Peyer's patch (tissue), 4 donors: Measurements from ENCODE around the gene SHISA9. TPM values are rescaled to one million over a fixed set of nuclear protein-coding genes. Genes with fewer than 3 reads are reported as not detected.

Experiments used
- DNase-seq, 3 donors: peaks; one replicate each; pipeline ENCODE4 v3.0.0-alpha.2; 2017 to 2019
- H3K27ac ChIP-seq, 4 donors: fragments of 200-600 bp; sonication (generic); one replicate each; pipeline ENCODE4 v1.5.1; 2016 to 2019
- H3K27me3 ChIP-seq, 2 donors: fragments of 200-600 bp; sonication (generic); one replicate each; pipeline ENCODE4 v1.5.1; 2019
- H3K36me3 ChIP-seq, 3 donors: fragments of 200-600 bp; sonication (generic); one replicate each; pipeline ENCODE4 v1.5.1; 2016 to 2019
- H3K4me1 ChIP-seq, 4 donors: fragments of 200-600 bp; sonication (generic); one replicate each; pipeline ENCODE4 v1.5.1; 2016 to 2019
- H3K4me3 ChIP-seq, 4 donors: fragments of 200-600 bp; sonication (generic); 1 replicate in 3 of 4; 2 replicates in 1 of 4; pipeline ENCODE4 v1.5.1; 2016 to 2019; ENCODE audit warnings: mild to moderate bottlenecking in 1 of 4
- H3K9me3 ChIP-seq, 4 donors: fragments of 200-600 bp; sonication (generic); one replicate each; pipeline ENCODE4 v1.5.1; 2016 to 2019; ENCODE audit warnings: mild to moderate bottlenecking in 1 of 4
- CTCF ChIP-seq, 6 experiments: fragments of 450-650 bp in 4 of 6; fragments of 200-600 bp in 2 of 6; sonication (generic) in 1 of 6; IDR thresholded peaks; one replicate each; pipeline ENCODE4 v1.5.1; 2017 to 2019; ENCODE audit warnings: antibody characterized with exemption in 6 of 6, mild to moderate bottlenecking in 3 of 6, moderate library complexity in 1 of 6
- POLR2A ChIP-seq, 2 donors: fragments of 450-650 bp; IDR thresholded peaks; one replicate each; pipeline ENCODE4 v1.5.1; 2017; ENCODE audit warnings: antibody characterized with exemption in 2 of 2, mild to moderate bottlenecking in 2 of 2, moderate library complexity in 2 of 2
- total RNA-seq, 4 donors: library from RNA; depleted of rRNA; stranded (reverse); fragments of >200 nt; gene quantifications; one replicate each; pipeline ENCODE4 v1.1.0, GENCODE V29; 2016

SHISA9 gene
- total RNA-seq, 4 donors from 2014 or later: 0.66 TPM; not detected in 3

GRCh38 chr16:13143551-13143950 lies 242.2 kb downstream of the SHISA9 start:
- TF ChIP-seq CTCF (IDR thresholded peaks at IDR 0.05): no peak
- TF ChIP-seq POLR2A (IDR thresholded peaks at IDR 0.05): no peak
- no peak for DNase-seq
- no peaks in the 10 kb centered on the region for H3K27me3 ChIP-seq
- H3K4me3 ChIP-seq: no peak overlapping the region
- no peaks in the 10 kb centered on the region for H3K36me3 ChIP-seq
- H3K27ac ChIP-seq: no peak overlapping the region
- H3K9me3 ChIP-seq: no peaks in the 10 kb centered on the region
- no peaks in the 10 kb centered on the region for H3K4me1 ChIP-seq

- H3K27me3 ChIP-seq: no peaks in the 10 kb centered on the region
These were observed 245.4 kb downstream of the SHISA9 start for GRCh38 chr16:13146829-13147228.

GRCh38 chr16:13148294-13148693 lies 246.9 kb downstream of the SHISA9 start:
- Histone ChIP-seq H3K27me3 (no peaks in the 10 kb centered on the region), H3K4me1 (no peaks in the 10 kb centered on the region), H3K27ac (no peak overlapping the region), H3K9me3 (peaks cover 0 to 4% (median 0%) of the 10 kb centered on the region in 4 donors), H3K4me3 (no peak overlapping the region), H3K36me3 (no peaks in the 10 kb centered on the region)
- DNase-seq: no peak
- TF ChIP-seq POLR2A (IDR thresholded peaks at IDR 0.05) (no peak), CTCF (IDR thresholded peaks at IDR 0.05) (no peak)

More at GRCh38 chr16:13146829-13147228, 245.4 kb downstream of the SHISA9 start:
- Histone ChIP-seq H3K27ac (no peak overlapping the region), H3K4me1 (no peaks in the 10 kb centered on the region), H3K9me3 (peaks cover 0 to 4% (median 0%) of the 10 kb centered on the region in 4 donors), H3K36me3 (no peaks in the 10 kb centered on the region), H3K4me3 (no peak overlapping the region)
- TF ChIP-seq CTCF (IDR thresholded peaks at IDR 0.05): no peak
- TF ChIP-seq POLR2A (IDR thresholded peaks at IDR 0.05): no peak
- DNase-seq: no peak

- no peaks in the 10 kb centered on the region for H3K4me1 ChIP-seq
These were observed 247.4 kb downstream of the SHISA9 start for GRCh38 chr16:13148836-13149235.

GRCh38 chr16:13150181-13150885 lies 248.9 kb downstream of the SHISA9 start:
- no peaks in the 10 kb centered on the region for H3K36me3 ChIP-seq
- no peak for TF ChIP-seq POLR2A (IDR thresholded peaks at IDR 0.05)
- TF ChIP-seq CTCF (IDR thresholded peaks at IDR 0.05): no peak
- H3K27me3 ChIP-seq: no peaks in the 10 kb centered on the region
- H3K9me3 ChIP-seq: peaks cover 0 to 4% (median 0%) of the 10 kb centered on the region in 4 donors
- no peak for DNase-seq
- H3K27ac ChIP-seq: no peak overlapping the region
- H3K4me1 ChIP-seq: no peaks in the 10 kb centered on the region
- H3K4me3 ChIP-seq: no peak overlapping the region

More at GRCh38 chr16:13148836-13149235, 247.4 kb downstream of the SHISA9 start:
- Histone ChIP-seq H3K4me3 (no peak overlapping the region), H3K36me3 (no peaks in the 10 kb centered on the region), H3K9me3 (peaks cover 0 to 4% (median 0%) of the 10 kb centered on the region in 4 donors), H3K27me3 (no peaks in the 10 kb centered on the region), H3K27ac (no peak overlapping the region)
- no peak for DNase-seq
- TF ChIP-seq CTCF (IDR thresholded peaks at IDR 0.05): no peak
- TF ChIP-seq POLR2A (IDR thresholded peaks at IDR 0.05): no peak
